ENCODE data around the gene P2RX6. TPM values are rescaled to one million over a fixed set of nuclear protein-coding genes. Genes with fewer than 3 reads are reported as not detected.

Gene P2RX6
- polyA plus RNA-seq, 1 donor (not counting 4 experiments of a cell fraction or from before 2014, with no cell fraction given) = 0.87 TPM

DNA sequence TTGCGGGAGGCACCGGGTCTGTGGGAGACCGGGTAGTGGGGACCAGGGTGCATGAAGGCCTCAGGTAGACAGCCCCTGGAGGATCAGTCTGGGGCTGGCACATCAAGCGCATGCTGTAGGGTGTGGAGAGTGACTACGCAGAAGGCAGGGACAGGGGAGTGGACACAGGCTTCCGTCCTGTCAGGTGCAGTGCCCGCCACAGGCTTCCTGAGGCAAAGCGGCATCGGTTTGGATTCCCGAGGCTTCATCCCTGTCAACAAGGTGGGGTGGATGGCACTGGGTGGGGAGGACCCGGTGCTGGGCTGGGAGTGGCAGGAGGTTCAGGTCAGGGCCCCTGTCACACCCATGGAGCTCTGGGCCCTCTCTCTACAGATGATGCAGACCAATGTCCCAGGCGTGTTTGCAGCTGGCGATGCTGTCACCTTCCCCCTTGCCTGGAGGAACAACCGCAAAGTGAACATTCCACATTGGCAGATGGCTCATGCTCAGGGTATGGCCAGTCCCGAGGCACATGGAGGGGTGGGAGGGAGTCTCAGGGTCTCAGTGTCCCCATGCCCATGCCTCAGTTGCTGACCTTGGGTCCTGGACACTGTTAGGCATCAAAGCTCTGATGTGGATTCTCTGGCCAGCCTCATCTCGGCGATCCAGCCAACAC lies 37.3 kb upstream of the P2RX6 start:
- FAIRE-seq = no peak

DNA sequence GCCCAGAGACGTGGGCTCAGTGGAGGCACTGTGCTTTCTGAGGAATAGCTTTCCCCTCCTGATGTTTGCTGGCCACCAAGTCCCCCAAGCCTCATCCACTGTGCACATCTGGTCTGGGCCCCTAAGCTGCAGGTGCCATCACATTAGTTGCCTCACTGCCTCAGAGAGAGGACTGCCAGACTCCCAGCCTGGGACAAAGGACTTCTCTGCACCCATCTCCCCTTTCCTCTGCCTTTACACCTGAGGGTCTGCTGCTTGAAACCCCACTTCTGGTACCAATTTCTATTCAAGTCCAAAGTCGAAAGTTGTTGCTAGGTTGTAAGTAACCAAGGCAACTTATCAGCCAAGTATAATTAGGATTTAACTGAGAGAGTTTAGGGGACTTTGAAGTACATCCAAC lies 36.5 kb upstream of the P2RX6 start:
- no peak overlapping the region for H3K4me2 ChIP-seq (ENCODE audit: control insufficient read depth, extremely low read depth, insufficient read depth, low read depth, low read length)
- no peak overlapping the region for H3K9ac ChIP-seq (ENCODE audit: control insufficient read depth, extremely low read depth, insufficient read depth, low read length)
- H2AFZ ChIP-seq (ENCODE audit: control insufficient read depth, low read length) = no peak overlapping the region
- no peaks in the 10 kb centered on the region for H4K20me1 ChIP-seq (ENCODE audit: control insufficient read depth, extremely low read depth, insufficient read depth, low read length)
- no peaks in the 10 kb centered on the region for H3K9me1 ChIP-seq (ENCODE audit: control insufficient read depth, extremely low read depth, insufficient read depth, low read length)
- no peak for DNase-seq (ENCODE audit: low read depth, low spot score)
- H3K27me3 ChIP-seq (ENCODE audit: control insufficient read depth, extremely low read depth, insufficient read depth, low read length) = no peaks in the 10 kb centered on the region
- no peak overlapping the region for H3K27ac ChIP-seq (ENCODE audit: control insufficient read depth, insufficient read depth, low read length)
- no peak overlapping the region for H3K4me3 ChIP-seq (ENCODE audit: control insufficient read depth in 2 of 3, extremely low read depth in 1 of 3, insufficient read depth in 2 of 3, low read depth in 1 of 3, low read length in 3 of 3)
- no peaks in the 10 kb centered on the region for H3K36me3 ChIP-seq (ENCODE audit: control insufficient read depth in 2 of 2, extremely low read depth in 1 of 2, insufficient read depth in 2 of 2, low read length in 2 of 2)
- peaks cover 12% of the 10 kb centered on the region for H3K79me2 ChIP-seq (ENCODE audit: control insufficient read depth, insufficient read depth, low read length)
- TF ChIP-seq, protein P1, sequence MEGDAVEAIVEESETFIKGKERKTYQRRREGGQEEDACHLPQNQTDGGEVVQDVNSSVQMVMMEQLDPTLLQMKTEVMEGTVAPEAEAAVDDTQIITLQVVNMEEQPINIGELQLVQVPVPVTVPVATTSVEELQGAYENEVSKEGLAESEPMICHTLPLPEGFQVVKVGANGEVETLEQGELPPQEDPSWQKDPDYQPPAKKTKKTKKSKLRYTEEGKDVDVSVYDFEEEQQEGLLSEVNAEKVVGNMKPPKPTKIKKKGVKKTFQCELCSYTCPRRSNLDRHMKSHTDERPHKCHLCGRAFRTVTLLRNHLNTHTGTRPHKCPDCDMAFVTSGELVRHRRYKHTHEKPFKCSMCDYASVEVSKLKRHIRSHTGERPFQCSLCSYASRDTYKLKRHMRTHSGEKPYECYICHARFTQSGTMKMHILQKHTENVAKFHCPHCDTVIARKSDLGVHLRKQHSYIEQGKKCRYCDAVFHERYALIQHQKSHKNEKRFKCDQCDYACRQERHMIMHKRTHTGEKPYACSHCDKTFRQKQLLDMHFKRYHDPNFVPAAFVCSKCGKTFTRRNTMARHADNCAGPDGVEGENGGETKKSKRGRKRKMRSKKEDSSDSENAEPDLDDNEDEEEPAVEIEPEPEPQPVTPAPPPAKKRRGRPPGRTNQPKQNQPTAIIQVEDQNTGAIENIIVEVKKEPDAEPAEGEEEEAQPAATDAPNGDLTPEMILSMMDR (optimal IDR thresholded peaks at IDR 0.05 in 1 of 3, IDR thresholded peaks at IDR 0.05 in 1 of 3, conservative IDR thresholded peaks at IDR 0.05 in 1 of 3; ENCODE audit: extremely low read depth in 1 of 3, insufficient read depth in 2 of 3, low read length in 3 of 3) = no peak
- TF ChIP-seq EZH2 (IDR thresholded peaks at IDR 0.05; ENCODE audit: low read length) = no peak
- peaks cover 29% of the 10 kb centered on the region for H3K4me1 ChIP-seq (ENCODE audit: control insufficient read depth, extremely low read depth, insufficient read depth, low read length)
- FAIRE-seq = no peak
- dilution Hi-C loops (cut with MboI; ENCODE audit: extremely low pct_ligation_motif_present, low sequenced_read_pairs) = no loop called here
- peaks cover 7% of the 10 kb centered on the region for H3K9me3 ChIP-seq (ENCODE audit: control insufficient read depth, low read depth, low read length)

More for the DNA sequence above, 37.3 kb upstream of the P2RX6 start:
- TF ChIP-seq, protein P1 (optimal IDR thresholded peaks at IDR 0.05 in 1 of 3, IDR thresholded peaks at IDR 0.05 in 1 of 3, conservative IDR thresholded peaks at IDR 0.05 in 1 of 3; ENCODE audit: extremely low read depth in 1 of 3, insufficient read depth in 2 of 3, low read length in 3 of 3) = no peak
- no peak for TF ChIP-seq EZH2 (IDR thresholded peaks at IDR 0.05; ENCODE audit: low read length)
- dilution Hi-C loops (cut with MboI; ENCODE audit: extremely low pct_ligation_motif_present, low sequenced_read_pairs) = no loop called here
- no peaks in the 10 kb centered on the region for H3K9me1 ChIP-seq (ENCODE audit: control insufficient read depth, extremely low read depth, insufficient read depth, low read length)
- H4K20me1 ChIP-seq (ENCODE audit: control insufficient read depth, extremely low read depth, insufficient read depth, low read length) = no peaks in the 10 kb centered on the region
- DNase-seq (ENCODE audit: low read depth, low spot score) = no peak
- H3K27me3 ChIP-seq (ENCODE audit: control insufficient read depth, extremely low read depth, insufficient read depth, low read length) = no peaks in the 10 kb centered on the region
- H3K36me3 ChIP-seq (ENCODE audit: control insufficient read depth in 2 of 2, extremely low read depth in 1 of 2, insufficient read depth in 2 of 2, low read length in 2 of 2) = no peaks in the 10 kb centered on the region
- H3K79me2 ChIP-seq (ENCODE audit: control insufficient read depth, insufficient read depth, low read length) = peaks cover 5% of the 10 kb centered on the region
- no peak overlapping the region for H3K9ac ChIP-seq (ENCODE audit: control insufficient read depth, extremely low read depth, insufficient read depth, low read length)
- no peak overlapping the region for H3K27ac ChIP-seq (ENCODE audit: control insufficient read depth, insufficient read depth, low read length)
- no peak overlapping the region for H3K4me3 ChIP-seq (ENCODE audit: control insufficient read depth in 2 of 3, extremely low read depth in 1 of 3, insufficient read depth in 2 of 3, low read depth in 1 of 3, low read length in 3 of 3)
- H3K4me1 ChIP-seq (ENCODE audit: control insufficient read depth, extremely low read depth, insufficient read depth, low read length) = peaks cover 23% of the 10 kb centered on the region
- H3K4me2 ChIP-seq (ENCODE audit: control insufficient read depth, extremely low read depth, insufficient read depth, low read depth, low read length) = no peak overlapping the region
- no peak overlapping the region for H2AFZ ChIP-seq (ENCODE audit: control insufficient read depth, low read length)
- H3K9me3 ChIP-seq (ENCODE audit: control insufficient read depth, low read depth, low read length) = peaks cover 7% of the 10 kb centered on the region
